Measurements from ENCODE around the gene DDX1. TPM values are rescaled to one million over a fixed set of nuclear protein-coding genes. Genes with fewer than 3 reads are reported as not detected.
"Not testable (repeated sequence)": the region's sequence is repeated elsewhere in the genome, so short reads cannot be mapped to it uniquely, and the experiment has no call there.

The DDX1 gene
- total RNA-seq, 1 experiment from 2014 or later: 131 TPM

DNA sequence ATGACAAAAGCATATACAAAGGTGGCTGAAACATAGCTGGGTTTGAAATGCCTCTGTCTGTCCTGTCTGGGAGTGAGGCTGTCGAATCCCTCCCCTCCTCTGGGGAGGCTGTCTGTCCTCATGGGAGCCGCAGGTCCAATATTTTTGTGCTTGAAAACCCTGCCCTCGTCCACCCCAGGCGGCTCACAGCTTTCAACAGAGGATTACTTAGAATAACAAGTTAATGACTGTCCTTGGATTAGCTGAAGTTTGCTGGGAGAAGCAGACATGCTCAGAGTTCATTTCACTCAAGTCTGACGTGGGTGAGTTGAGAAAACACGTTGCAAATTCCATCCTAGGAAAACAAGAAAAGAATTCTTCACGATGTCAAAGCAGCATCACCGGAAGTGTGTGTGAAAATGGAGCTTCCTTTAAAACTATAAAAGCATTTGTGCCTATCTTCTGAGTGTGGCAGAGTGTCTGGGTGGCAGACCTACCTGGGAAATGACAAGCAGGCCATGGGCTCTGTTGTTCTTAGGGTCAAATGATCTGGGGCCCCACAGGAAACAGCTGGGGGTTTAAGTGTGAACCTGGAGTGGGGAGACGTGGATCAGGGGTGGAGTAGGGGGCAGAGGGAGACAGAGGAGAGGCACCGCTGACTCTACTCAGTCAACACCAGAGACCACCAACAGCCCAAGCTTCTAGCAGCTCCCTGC, 77.1 kb downstream of the DDX1 start:
- DNase-seq (ENCODE audit: low spot score): no peak
- in situ Hi-C loops (cut with HindIII; ENCODE audit: low sequenced_read_pairs): no loop called here

GRCh38 chr2:15669375-15669910, 77.8 kb downstream of the DDX1 start:
- in situ Hi-C loops (cut with HindIII; ENCODE audit: low sequenced_read_pairs): no loop called here
- no peak for DNase-seq (ENCODE audit: low spot score)

DNA sequence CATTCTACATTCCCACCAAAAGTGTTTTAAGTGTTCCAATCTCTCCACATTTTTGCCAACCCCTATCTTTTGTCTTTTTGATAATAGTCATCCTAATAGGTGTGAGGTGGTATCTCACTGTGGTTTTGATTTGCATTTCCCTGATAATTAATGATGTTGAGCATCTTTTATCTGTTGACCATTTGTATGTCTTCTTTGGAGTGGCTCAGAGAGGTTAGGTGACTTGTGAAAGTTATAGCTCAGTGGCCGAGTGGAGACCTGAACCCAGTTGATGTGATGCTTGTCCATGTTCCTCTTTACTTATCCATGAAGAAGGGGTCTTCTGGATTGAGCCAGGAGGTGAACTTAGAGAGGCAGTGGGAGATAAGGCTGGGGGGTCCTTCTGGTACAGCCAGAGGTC, 78.8 kb downstream of the DDX1 start:
- no peak for DNase-seq (ENCODE audit: low spot score)
- in situ Hi-C loops (cut with HindIII; ENCODE audit: low sequenced_read_pairs): no loop called here

GRCh38 chr2:15670981-15671380, 79.3 kb downstream of the DDX1 start:
- in situ Hi-C loops (cut with HindIII; ENCODE audit: low sequenced_read_pairs): no loop called here
- DNase-seq (ENCODE audit: low spot score): no peak

GRCh38 chr2:15671409-15671808, 79.7 kb downstream of the DDX1 start:
- in situ Hi-C loops (cut with HindIII; ENCODE audit: low sequenced_read_pairs): no loop called here
- no peak for DNase-seq (ENCODE audit: low spot score)

DNA sequence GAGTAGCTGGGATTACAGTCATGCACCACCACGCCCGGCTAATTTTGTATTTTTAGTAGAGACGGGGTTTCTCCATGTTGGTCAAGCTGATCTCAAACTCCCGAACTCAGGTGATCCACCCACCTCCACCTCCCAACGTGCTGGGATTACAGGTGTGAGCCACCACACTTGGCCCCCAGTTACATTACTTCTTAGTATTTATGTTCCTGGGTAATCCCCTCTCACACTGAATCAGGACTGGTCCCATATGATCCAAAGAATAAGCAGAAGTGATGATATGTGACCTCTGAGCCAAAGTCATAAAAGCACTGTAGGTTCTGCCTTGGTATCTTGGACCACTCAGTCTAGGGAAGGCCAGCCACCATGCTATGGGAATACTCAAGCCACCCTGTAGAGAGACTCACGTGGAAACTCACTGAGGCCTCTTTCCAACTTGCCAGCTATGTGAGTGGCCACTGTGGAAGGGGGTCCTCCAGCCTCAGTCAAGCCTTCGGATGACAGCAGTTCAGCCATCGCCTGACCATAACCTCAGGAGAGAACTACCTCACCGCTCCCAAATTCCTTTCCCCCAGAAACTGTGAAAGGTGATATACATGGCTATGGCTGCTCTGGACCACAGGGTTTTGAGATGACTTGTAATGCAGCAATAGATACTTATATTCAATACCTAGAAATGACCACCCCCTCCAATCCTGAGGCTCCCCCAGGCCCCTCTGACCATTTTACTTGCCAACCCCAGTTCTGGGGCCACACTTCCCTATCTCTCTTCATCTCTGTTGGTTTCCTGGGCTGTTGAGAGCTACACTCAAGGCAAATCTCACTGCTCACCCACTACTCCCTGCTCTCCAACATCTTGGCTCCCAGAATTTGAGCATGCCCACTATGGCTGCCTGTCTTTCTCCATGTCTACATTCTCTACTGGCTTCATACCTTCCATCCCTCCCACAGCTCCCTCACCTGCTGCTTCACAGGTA, 80.5 kb downstream of the DDX1 start:
- in situ Hi-C loops (cut with HindIII; ENCODE audit: low sequenced_read_pairs): no loop called here
- DNase-seq (ENCODE audit: low spot score): no peak

DNA sequence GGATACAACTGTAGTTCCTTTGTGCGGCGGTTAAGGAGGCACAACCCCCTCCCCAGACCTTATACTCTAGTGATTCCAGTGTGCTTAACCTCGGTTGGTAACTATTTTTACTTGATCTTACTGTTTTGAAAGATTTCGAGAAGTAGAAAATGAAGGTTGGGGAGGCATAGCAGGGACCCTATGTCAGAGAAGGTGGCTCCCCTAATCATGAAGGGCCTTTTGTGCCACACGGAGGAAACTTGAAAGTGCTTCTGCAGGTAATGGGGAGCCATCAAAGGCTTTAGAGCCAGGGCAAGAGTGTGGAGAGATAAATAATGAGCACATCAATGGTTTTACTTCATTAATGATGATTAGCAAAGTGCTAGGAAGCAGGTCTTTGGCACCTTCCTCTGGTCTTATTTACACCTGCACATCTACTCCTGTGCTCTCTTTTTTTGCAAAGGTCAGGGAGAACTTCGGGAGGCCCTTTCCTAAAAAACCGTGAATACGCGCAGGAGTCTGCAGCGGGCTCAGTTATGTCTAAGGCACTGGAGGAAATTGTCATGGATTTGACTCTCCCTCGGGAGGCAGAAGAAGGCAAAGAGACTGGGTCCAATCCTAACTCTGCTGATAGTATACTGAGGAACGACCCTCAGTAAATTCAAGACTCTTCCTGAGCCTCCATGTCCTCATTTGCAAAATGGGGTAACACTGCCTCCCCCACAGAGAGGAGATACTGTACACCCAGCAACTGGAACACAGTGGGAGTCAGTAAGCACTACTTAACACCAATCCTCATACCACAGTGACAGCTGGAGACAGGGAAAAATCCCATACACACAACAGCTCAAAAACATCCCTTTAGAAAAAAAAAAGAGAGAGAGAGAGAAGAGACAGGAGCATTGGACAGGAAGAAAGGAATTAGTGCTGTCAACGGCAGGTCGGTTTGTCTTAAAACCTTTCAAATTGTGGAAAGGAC, 81.6 kb downstream of the DDX1 start:
- in situ Hi-C loops (cut with HindIII; ENCODE audit: low sequenced_read_pairs): no loop called here
- DNase-seq (ENCODE audit: low spot score): no peak

DNA sequence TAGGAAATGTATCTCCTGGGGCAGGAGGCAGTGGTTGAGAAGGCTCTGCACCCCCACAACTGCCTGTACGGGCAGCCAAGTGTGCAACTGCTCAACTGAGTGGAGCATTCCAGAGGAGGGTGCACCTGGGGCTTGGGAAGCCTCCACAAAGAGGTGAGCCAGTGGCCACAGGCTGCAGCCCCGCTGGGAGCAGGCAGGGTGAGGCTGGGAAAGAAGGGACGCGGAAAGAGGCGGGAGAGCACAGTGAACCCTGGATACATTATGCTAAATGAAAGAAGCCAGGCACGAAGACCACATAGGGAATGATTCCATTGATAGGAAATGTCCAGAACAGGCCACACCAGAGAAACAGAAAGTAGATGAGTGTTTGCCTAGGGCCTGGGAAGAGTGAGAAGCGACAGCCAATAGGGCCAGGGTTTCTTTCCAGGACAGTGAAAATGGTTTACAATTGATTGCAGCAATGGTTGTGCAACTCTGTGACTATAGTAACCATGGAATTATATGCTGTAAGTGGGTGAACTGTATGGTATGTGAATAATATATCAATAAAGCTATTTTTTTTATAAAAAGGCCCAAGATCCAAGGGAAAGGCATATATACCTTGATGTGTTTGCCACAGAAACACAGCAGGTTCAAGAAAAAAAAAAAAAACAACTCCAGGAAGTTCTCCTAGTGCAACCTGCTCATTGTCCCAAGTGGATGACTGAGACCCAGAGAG, 82.4 kb downstream of the DDX1 start:
- DNase-seq (ENCODE audit: low spot score): no peak
- in situ Hi-C loops (cut with HindIII; ENCODE audit: low sequenced_read_pairs): no loop called here

DNA sequence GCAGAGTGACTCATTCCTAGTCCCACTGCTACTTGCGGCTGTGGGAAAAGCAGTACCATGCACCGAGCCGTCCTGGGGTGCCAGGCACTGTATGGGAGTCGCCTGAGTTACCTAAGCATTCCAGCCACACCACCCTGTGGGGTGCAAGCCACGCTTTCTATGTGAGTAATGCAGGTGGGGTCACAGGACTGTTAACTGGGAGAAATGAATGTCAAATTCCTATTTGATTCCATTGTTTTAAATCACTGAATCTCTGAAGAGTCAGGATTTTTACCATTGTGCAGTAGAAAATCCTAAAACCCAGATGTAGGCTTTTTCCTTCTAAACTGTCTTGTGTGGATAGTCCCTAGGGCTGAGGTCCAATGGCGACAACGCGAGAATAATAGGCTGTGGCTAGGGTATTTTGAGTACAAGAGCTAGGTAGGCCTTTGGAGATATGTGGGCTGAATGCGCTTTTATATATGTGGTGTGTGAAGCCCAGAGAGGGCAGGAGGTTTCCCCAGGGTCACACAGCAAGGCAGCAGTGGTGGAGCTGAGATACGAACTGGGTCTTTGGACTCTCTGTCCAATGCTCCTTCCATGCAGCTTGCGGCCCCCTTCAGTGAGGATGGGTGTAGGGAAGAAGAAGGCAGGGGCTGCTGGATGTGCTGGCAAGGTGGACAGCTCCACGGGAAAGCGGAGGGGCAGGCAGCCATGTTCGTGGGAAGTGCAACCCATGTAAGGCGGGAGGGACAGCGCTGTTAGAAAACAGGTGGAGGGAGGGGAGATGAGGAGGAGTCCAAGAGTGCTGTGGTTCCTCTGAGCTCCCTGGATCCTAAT, 83.2 kb downstream of the DDX1 start:
- DNase-seq (ENCODE audit: low spot score): no peak
- in situ Hi-C loops (cut with HindIII; ENCODE audit: low sequenced_read_pairs): no loop called here

- no peak for DNase-seq (ENCODE audit: low spot score)
- in situ Hi-C loops (cut with HindIII; ENCODE audit: low sequenced_read_pairs): no loop called here
Observed at GRCh38 chr2:15675456-15676195, 84.0 kb downstream of the DDX1 start.

DNA sequence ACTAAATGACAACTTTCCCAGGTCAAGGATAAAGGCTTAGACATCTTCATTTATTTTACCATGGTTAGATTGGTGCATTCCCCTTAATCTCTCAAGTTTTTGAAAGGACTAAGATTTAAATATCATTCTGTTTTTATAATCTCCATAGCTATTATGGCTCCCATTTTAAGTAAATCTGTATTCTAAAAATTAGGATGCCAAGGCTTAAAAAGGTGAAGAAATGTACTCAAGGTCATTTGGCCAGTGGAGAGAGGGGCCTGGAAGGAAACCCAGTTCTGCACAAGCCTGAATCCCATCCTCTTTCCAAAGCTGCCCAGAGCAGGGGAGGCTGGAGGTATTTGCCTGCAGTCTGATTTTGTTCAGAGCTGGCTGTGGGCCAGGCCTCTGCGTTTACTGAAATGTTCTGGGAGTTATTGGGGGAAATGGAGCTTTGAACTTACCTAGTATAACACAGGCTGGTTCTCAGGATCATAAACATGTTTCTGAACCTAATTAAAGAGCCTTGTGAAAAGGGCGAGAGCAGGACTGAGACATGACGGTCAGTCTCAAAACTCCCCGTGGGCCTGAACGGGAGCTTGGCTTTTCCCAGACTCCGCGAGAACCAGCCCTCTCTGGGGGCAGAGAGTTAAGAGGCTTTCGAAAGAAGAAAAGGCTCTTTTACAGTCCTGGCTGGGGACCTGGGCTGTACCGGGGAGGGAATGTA, 85.6 kb downstream of the DDX1 start:
- in situ Hi-C loops (cut with HindIII; ENCODE audit: low sequenced_read_pairs): no loop called here
- no peak for DNase-seq (ENCODE audit: low spot score)

DNA sequence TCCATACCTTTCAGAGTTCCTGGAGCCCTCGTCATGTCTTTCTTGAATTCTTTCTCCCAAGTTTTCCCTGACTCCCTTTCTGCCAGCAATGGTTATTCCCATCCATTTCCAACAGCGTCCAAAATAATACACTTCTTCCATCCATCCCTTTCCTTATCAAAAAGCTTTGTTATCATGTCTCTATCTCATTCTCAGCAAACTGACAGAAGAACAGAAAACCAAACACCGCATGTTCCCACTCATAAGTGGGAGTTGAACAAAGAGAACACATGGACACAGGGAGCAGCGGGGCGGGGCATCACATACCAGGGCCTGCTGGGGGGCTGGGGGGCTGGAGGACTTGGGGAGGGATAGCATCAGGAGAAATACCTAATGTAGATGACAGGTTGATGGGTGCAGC, 86.7 kb downstream of the DDX1 start:
- no peak for DNase-seq (ENCODE audit: low spot score)
- in situ Hi-C loops (cut with HindIII; ENCODE audit: low sequenced_read_pairs): no loop called here

DNA sequence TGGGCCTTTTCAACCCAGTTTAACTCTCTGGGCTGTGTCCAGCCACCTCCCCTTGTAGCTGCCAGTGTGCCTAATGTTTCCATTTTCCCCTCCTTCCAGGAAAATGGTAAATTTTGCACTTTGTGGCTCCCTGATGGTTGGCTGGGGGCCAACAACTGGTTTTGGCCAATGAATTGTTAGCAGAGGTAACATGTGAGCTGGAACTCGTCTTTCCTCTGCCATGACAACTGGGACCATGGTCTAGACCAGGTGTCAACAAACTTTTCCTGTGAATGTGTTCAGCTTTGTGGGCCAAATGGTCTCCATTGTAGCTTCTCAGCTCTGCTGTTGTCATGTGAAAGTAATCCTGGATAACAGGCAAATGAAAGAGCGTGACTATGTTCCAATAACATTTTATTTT, 87.2 kb downstream of the DDX1 start:
- in situ Hi-C loops (cut with HindIII; ENCODE audit: low sequenced_read_pairs): no loop called here
- DNase-seq (ENCODE audit: low spot score): no peak

GRCh38 chr2:15679386-15679924, 87.8 kb downstream of the DDX1 start:
- in situ Hi-C loops (cut with HindIII; ENCODE audit: low sequenced_read_pairs): no loop called here

GRCh38 chr2:15680132-15680531, 88.5 kb downstream of the DDX1 start:
- in situ Hi-C loops (cut with HindIII; ENCODE audit: low sequenced_read_pairs); DNase-seq (ENCODE audit: low spot score): not testable (repeated sequence)

More at GRCh38 chr2:15679386-15679924, 87.8 kb downstream of the DDX1 start:
- DNase-seq (ENCODE audit: low spot score): no peak

All from G401 (cell line).